HepG2 (cell line): ENCODE results near the gene DLL3. TPM values are rescaled to one million over a fixed set of nuclear protein-coding genes. Genes with fewer than 3 reads are reported as not detected.

Experiments
- AKAP8 ChIP-seq: sonication (generic); formaldehyde crosslinking; IDR thresholded peaks from 2 replicates; pipeline ENCODE4 v1.5.1; 2020; ENCODE audit warnings: mild to moderate bottlenecking, missing genetic modification reagents
- CAMTA2 ChIP-seq: sonication (generic); formaldehyde crosslinking; IDR thresholded peaks from 2 replicates; pipeline ENCODE4 v1.4.0; 2020; ENCODE audit warnings: mild to moderate bottlenecking, missing genetic modification reagents, borderline replicate concordance
- FOXK1 ChIP-seq: sonication (generic); formaldehyde crosslinking; IDR thresholded peaks from 2 replicates; pipeline ENCODE4 v1.4.0; 2020; ENCODE audit warnings: low read depth, missing genetic modification reagents, borderline replicate concordance
- GZF1 ChIP-seq: sonication (generic); formaldehyde crosslinking; IDR thresholded peaks from 2 replicates; pipeline ENCODE4 v1.5.1; 2020; ENCODE audit warnings: mild to moderate bottlenecking, missing genetic modification reagents
- HMG20A ChIP-seq: IDR thresholded peaks from 2 replicates; pipeline ENCODE4 v1.6.1; 2016; ENCODE audit warnings: borderline replicate concordance
- KAT7 ChIP-seq: IDR thresholded peaks from 2 replicates; pipeline ENCODE4 v1.6.1; 2018; ENCODE audit warnings: borderline replicate concordance, missing compliant biosample characterization
- MIER3 ChIP-seq: IDR thresholded peaks from 2 replicates; pipeline ENCODE4 v1.6.1; 2016; ENCODE audit warnings: missing compliant biosample characterization, borderline replicate concordance
- POLR2A ChIP-seq, 2 experiments: IDR thresholded peaks; 2 replicates each; pipeline ENCODE4 v1.6.1; 2011; ENCODE audit warnings: low read depth in 2 of 2, low read length in 2 of 2, mild to moderate bottlenecking in 1 of 2, moderate library complexity in 1 of 2; ENCODE audit not compliant: insufficient read depth in 1 of 2
- PRMT3 ChIP-seq: sonication (generic); formaldehyde crosslinking; IDR thresholded peaks from 2 replicates; pipeline ENCODE4 v1.8.1; 2022; ENCODE audit warnings: low read depth, mild to moderate bottlenecking, moderate library complexity, missing genetic modification reagents, borderline replicate concordance
- RBM39 ChIP-seq: fragments of 200-400 bp; formaldehyde crosslinking; IDR thresholded peaks from one replicate; pipeline ENCODE4 v1.6.1; 2018; ENCODE audit warnings: antibody characterized with exemption, mild to moderate bottlenecking, low read depth, low read length; ENCODE audit not compliant: poor library complexity, severe bottlenecking
- RFXANK ChIP-seq: IDR thresholded peaks from 2 replicates; pipeline ENCODE4 v1.6.1; 2016
- SIN3B ChIP-seq: fragments of 150-350 bp; IDR thresholded peaks from 2 replicates; pipeline ENCODE4 v1.6.1; 2014; ENCODE audit warnings: low read length
- SNAPC2 ChIP-seq: sonication (generic); formaldehyde crosslinking; IDR thresholded peaks from 2 replicates; pipeline ENCODE4 v1.8.1; 2022; ENCODE audit warnings: mild to moderate bottlenecking, missing genetic modification reagents
- ZBTB8A ChIP-seq: sonication (generic); formaldehyde crosslinking; IDR thresholded peaks from 2 replicates; pipeline ENCODE4 v1.4.0; 2020; ENCODE audit warnings: mild to moderate bottlenecking, low read depth, missing genetic modification reagents, borderline replicate concordance
- ZFP37 ChIP-seq: sonication (generic); formaldehyde crosslinking; IDR thresholded peaks from 2 replicates; pipeline ENCODE4 v1.4.0; 2020; ENCODE audit warnings: missing genetic modification reagents, borderline replicate concordance
- ZFP90 ChIP-seq: sonication (generic); formaldehyde crosslinking; IDR thresholded peaks from 2 replicates; pipeline ENCODE4 v1.8.0; 2022; ENCODE audit warnings: missing genetic modification reagents, mild to moderate bottlenecking, inconsistent platforms, borderline replicate concordance
- ZNF337 ChIP-seq: sonication (generic); formaldehyde crosslinking; IDR thresholded peaks from 2 replicates; pipeline ENCODE4 v1.5.1; 2020; ENCODE audit warnings: missing genetic modification reagents, low read depth, mild to moderate bottlenecking, borderline replicate concordance
- ZNF850 ChIP-seq: sonication (generic); formaldehyde crosslinking; conservative IDR thresholded peaks from 2 replicates; pipeline ENCODE4 v1.9.0; 2021; ENCODE audit warnings: mild to moderate bottlenecking, missing genetic modification reagents
- ZSCAN22 ChIP-seq: sonication (generic); formaldehyde crosslinking; IDR thresholded peaks from 2 replicates; pipeline ENCODE4 v1.4.0; 2020; ENCODE audit warnings: mild to moderate bottlenecking, missing genetic modification reagents
- polyA plus RNA-seq, 8 experiments: library from polyadenylated mRNA; depleted of rRNA in 3 of 8; stranded (reverse) in 7 of 8; unstranded in 1 of 8; fragments of >200 nt; fragmentation: Illumina TruSeq in 4 of 8; extraction: Trizol in 4 of 8; gene quantifications; 2 replicates each; pipeline versions ENCODE4 v1.2.1 to v1.2.3, GENCODE V29; 2011 to 2016; ENCODE audit warnings: low read depth in 4 of 8, missing spikeins in 1 of 8, mixed read lengths in 1 of 8; ENCODE audit not compliant: insufficient read depth in 1 of 8
- total RNA-seq, 5 experiments: library from RNA; depleted of rRNA; stranded (reverse); fragments of >200 nt; fragmentation: Illumina TruSeq; extraction: Trizol; gene quantifications; 2 replicates each; pipeline ENCODE4 v1.2.3, GENCODE V29; 2016; ENCODE audit warnings: low read depth in 1 of 5
- TF ChIP-seq, protein P1 (sequence below): sonication (generic); formaldehyde crosslinking; IDR thresholded peaks from 2 replicates; pipeline ENCODE4 v1.4.0; 2020; ENCODE audit warnings: missing genetic modification reagents
- TF ChIP-seq, protein P2 (sequence below): sonication (generic); formaldehyde crosslinking; IDR thresholded peaks from 2 replicates; pipeline ENCODE4 v1.4.0; 2020; ENCODE audit warnings: missing genetic modification reagents, mild to moderate bottlenecking, borderline replicate concordance
- TF ChIP-seq, protein P3 (sequence below): sonication (generic); formaldehyde crosslinking; IDR thresholded peaks from 2 replicates; pipeline ENCODE4 v1.4.0; 2020; ENCODE audit warnings: missing genetic modification reagents
- TF ChIP-seq, protein P4 (sequence below): sonication (generic); formaldehyde crosslinking; IDR thresholded peaks from 2 replicates; pipeline ENCODE4 v1.4.0; 2020; ENCODE audit warnings: missing genetic modification reagents

Gene DLL3
- total and polyA plus RNA-seq, 2 of the 13 experiments (the other 11 are each of a cell fraction or from before 2014, with no cell fraction given): 0.35 to 0.55 TPM

DNA sequence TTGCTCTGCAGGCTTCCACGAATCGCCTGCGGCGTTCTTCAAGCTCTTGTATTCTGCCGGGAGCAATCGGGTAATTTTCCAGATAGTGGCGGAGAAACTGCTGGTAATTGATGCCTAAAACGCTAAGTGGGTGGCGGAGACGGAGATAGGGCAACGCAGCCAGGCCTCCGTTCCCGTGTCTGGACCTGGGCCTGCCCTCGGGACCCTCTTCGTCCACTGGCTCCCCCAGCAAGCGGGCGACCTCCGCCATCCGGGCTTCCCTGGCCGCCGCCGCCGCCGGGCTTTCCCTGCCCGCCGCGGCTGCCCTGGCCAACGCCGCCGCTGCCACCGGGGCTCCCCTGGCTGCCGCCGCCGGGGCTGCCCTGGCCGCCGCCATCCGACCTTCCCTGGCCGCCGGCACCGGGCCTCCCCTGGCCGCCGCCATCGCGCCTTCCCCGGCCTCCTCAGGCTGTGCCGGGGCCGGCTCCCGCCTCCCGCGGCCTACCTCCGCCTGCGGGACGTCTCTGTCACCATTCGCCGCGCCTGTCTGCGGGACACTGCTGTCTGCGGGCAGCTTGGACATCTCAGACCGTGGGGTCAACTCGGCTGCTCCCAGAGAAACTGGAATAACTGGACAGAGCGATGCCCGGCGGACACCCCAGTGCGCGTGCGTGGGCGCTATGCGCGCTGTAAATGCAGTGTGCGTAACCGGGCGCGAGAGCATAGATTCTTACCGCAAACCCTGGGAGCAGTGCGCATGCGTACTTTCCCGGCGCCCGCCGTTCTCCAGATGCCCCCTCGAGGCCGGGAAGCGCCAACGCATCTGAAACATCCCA is 41.0 kb downstream of the DLL3 start, which contains the start of gene EID2 (continued):
- no peak for TF ChIP-seq HMG20A (CRISPR knock-in tag)
- no peak for TF ChIP-seq ZNF337
- TF ChIP-seq ZFP37 (CRISPR knock-in tag): peak; percentile 61; the same call in 1 of the 2 replicates
- 0 out of 2 replicates have a peak, but pooled peaks have one; percentile 58 for TF ChIP-seq SNAPC2
- peak; percentile 86 to 88 for TF ChIP-seq POLR2A (IDR thresholded peaks at IDR 0.05; ENCODE audit: insufficient read depth in 1 of 2, low read depth in 2 of 2, low read length in 2 of 2)
- TF ChIP-seq MIER3 (CRISPR knock-in tag): 0 out of 2 replicates have a peak, but pooled peaks have one; percentile 26
- TF ChIP-seq AKAP8 (CRISPR knock-in tag): no peak
- TF ChIP-seq, protein P1, sequence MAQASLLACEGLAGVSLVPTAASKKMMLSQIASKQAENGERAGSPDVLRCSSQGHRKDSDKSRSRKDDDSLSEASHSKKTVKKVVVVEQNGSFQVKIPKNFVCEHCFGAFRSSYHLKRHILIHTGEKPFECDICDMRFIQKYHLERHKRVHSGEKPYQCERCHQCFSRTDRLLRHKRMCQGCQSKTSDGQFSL (CRISPR knock-in tag): no peak
- TF ChIP-seq CAMTA2 (CRISPR knock-in tag): 0 out of 2 replicates have a peak, but pooled peaks have one; percentile 52
- peak; percentile 65; the same call in 1 of the 2 replicates for TF ChIP-seq FOXK1 (CRISPR knock-in tag)
- TF ChIP-seq PRMT3: no peak
- peak; percentile 61 for TF ChIP-seq RBM39
- TF ChIP-seq KAT7 (CRISPR knock-in tag): no peak; the same call in 1 of the 2 replicates
- peak; percentile 87 for TF ChIP-seq ZFP90
- no peak for TF ChIP-seq SIN3B
- TF ChIP-seq, protein P2, sequence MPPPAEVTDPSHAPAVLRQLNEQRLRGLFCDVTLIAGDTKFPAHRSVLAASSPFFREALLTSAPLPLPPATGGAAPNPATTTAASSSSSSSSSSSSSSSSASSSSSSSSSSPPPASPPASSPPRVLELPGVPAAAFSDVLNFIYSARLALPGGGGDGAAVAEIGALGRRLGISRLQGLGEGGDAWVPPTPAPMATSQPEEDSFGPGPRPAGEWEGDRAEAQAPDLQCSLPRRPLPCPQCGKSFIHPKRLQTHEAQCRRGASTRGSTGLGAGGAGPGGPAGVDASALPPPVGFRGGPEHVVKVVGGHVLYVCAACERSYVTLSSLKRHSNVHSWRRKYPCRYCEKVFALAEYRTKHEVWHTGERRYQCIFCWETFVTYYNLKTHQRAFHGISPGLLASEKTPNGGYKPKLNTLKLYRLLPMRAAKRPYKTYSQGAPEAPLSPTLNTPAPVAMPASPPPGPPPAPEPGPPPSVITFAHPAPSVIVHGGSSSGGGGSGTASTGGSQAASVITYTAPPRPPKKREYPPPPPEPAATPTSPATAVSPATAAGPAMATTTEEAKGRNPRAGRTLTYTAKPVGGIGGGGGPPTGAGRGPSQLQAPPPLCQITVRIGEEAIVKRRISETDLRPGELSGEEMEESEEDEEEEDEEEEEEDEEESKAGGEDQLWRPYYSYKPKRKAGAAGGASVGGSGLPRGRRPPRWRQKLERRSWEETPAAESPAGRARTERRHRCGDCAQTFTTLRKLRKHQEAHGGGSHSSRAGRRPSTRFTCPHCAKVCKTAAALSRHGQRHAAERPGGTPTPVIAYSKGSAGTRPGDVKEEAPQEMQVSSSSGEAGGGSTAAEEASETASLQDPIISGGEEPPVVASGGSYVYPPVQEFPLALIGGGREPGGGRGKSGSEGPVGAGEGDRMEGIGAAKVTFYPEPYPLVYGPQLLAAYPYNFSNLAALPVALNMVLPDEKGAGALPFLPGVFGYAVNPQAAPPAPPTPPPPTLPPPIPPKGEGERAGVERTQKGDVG (CRISPR knock-in tag): 0 out of 2 replicates have a peak, but pooled peaks have one; percentile 41
- peak; percentile 65; the same call in 1 of the 2 replicates for TF ChIP-seq GZF1 (CRISPR knock-in tag)
- TF ChIP-seq ZNF850 (CRISPR knock-in tag): no peak
- TF ChIP-seq, protein P3, sequence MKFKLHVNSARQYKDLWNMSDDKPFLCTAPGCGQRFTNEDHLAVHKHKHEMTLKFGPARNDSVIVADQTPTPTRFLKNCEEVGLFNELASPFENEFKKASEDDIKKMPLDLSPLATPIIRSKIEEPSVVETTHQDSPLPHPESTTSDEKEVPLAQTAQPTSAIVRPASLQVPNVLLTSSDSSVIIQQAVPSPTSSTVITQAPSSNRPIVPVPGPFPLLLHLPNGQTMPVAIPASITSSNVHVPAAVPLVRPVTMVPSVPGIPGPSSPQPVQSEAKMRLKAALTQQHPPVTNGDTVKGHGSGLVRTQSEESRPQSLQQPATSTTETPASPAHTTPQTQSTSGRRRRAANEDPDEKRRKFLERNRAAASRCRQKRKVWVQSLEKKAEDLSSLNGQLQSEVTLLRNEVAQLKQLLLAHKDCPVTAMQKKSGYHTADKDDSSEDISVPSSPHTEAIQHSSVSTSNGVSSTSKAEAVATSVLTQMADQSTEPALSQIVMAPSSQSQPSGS (CRISPR knock-in tag): peak; percentile 36; the same call in 1 of the 2 replicates
- TF ChIP-seq, protein P4, sequence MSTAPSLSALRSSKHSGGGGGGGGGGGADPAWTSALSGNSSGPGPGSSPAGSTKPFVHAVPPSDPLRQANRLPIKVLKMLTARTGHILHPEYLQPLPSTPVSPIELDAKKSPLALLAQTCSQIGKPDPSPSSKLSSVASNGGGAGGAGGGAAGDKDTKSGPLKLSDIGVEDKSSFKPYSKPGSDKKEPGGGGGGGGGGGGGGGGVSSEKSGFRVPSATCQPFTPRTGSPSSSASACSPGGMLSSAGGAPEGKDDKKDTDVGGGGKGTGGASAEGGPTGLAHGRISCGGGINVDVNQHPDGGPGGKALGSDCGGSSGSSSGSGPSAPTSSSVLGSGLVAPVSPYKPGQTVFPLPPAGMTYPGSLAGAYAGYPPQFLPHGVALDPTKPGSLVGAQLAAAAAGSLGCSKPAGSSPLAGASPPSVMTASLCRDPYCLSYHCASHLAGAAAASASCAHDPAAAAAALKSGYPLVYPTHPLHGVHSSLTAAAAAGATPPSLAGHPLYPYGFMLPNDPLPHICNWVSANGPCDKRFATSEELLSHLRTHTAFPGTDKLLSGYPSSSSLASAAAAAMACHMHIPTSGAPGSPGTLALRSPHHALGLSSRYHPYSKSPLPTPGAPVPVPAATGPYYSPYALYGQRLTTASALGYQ (CRISPR knock-in tag): 0 out of 2 replicates have a peak, but pooled peaks have one; percentile 49
- peak; percentile 97 for TF ChIP-seq ZSCAN22 (CRISPR knock-in tag)
- TF ChIP-seq RFXANK (CRISPR knock-in tag): 0 out of 2 replicates have a peak, but pooled peaks have one; percentile 27
- no peak for TF ChIP-seq ZBTB8A (CRISPR knock-in tag)
